LHCN-M2 (cell line): ENCODE data around the gene THSD7B. TPM values are rescaled to one million over a fixed set of nuclear protein-coding genes. Genes with fewer than 3 reads are reported as not detected.

Experiments
- DNase-seq: peaks from one replicate; pipeline ENCODE4 v3.0.0-alpha.2; 2012; ENCODE audit warnings: low read depth
- total RNA-seq: library from RNA; depleted of rRNA; stranded (reverse); fragments of >200 nt; gene quantifications from 2 replicates; pipeline ENCODE4 v1.2.3, GENCODE V29; 2014

The THSD7B gene
- total RNA-seq, 1 experiment from 2014 or later = not detected

DNA sequence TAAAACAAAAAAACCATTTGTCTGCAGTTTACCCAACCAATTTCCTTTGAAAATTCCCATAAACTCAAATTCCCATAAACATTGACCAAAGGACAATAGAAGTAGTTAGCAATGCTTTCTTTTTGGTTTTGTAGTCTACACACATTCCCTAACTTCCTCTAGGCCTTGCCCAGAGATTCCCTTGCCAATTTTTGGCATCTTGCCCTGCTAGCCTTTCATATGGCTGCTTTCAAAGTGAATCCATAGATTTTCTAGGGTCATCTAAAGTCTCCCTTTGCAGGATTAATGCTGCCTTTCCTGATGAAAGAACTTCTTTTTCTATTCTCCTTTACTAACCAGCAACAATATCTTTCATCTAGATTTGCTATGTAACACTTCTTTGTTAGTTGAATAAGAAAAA lies 33.4 kb downstream of the THSD7B start:
- no peak for DNase-seq

DNA sequence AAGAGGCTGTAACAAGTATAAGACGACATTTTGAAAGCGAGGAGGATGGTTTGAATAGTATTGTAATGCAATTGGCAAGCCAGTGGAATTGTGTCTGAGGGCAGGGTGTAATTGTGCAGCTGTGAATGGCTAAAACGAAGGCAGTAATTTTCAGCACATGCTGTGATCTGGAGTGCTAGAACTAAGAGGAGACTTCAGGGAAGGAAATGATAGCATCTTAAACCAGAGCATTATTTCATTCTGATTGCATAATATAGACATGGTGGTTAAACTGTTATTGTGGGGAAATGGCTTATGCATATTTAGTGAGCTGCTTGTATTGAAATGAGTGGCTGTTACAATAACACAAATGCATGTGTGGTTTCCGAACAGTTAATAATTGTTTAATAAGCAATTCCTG lies 36.3 kb downstream of the THSD7B start:
- DNase-seq = no peak

DNA sequence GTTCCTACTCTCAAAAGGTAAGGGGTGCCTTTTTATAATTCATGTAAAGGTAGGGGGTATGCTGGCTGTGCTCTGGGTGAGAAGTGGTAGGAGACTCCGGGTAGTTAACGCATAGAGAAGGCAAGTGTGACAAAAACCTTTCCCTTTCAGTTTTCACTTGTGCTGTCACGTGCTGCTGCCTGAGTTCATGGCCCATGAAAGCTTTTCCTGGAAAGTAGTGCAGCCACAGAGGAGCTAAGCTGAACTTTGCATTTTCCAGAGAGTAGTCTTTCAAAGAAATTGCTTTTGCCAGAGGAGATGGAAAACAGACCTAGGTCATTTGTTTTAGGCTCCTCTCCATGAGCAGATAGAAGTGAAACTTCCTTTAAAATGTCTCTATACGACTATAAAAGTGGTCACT lies 44.7 kb downstream of the THSD7B start:
- no peak for DNase-seq

DNA sequence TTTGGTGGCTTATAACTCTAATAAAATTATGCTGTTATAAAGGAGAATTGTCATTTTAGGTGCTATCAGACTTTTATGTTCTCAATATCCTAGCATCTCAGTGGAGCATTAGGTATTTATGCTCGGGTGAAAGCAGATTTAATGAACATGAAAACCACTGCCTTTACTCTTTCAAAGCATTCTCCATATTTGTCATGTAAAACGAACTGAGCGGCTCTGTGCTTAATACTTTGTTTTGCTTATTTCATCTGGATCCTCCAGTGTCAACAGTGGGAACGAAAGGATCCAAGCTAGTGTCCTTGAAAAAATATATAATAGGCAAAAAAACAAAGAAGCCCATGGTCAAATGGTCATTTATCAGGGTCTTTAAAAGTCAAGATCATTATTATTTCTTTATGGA lies 53.5 kb downstream of the THSD7B start:
- no peak for DNase-seq

DNA sequence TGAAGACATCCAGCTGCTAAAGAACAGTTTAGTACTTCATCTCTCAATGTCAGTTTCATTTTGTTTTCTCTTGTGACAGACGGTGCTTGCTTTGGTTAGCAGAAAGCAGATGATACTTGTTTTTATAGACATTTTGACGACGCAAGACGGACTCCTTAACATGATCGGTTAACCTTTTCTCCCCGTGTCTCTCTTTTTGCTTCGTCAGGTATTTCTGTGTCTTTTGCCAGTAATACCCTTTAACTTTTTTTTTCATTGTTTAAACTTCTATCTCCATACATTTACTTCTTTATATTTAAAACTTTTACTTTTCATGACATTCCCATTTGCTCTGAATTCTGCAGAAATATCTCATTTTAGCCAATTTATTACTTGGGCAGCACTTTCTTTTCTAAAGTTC lies 57.9 kb downstream of the THSD7B start:
- DNase-seq = no peak

DNA sequence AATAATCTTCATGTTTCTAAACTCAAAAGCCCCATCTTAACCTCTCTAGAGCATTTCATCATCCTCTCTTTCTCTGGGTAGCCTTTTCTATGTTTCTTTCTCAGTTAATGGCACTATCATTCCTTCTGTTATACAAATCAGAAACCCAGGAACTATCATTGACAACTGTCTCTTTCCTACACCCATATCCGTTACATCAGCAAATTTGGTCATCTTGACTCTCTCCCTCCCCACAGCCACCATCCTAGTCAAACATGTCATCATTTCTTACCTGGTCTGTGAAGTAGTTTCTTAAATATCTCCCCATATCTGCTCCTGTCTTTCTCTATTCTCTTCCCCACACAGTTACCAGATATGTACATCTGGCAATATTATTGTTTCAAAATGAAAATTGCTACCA lies 62.8 kb downstream of the THSD7B start:
- no peak for DNase-seq

DNA sequence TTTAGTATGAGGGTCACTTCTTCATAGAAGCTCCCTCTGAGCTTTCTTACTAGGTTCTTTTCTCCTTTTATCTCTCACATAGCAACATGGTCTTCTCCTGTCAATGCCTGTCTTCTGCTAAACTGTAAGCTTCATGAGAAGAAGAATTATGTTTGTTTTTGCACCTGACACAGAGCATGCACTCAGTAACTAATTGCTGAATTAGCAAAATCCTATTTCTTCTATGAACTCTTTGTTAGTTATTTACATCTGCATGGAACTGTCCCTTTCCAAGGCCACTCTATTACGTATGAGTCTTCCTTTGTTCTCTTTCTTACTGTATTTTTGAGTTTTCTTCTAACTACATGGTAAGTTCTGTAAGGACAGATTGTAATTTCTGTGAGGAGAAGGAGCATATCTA lies 63.4 kb downstream of the THSD7B start:
- DNase-seq = no peak

DNA sequence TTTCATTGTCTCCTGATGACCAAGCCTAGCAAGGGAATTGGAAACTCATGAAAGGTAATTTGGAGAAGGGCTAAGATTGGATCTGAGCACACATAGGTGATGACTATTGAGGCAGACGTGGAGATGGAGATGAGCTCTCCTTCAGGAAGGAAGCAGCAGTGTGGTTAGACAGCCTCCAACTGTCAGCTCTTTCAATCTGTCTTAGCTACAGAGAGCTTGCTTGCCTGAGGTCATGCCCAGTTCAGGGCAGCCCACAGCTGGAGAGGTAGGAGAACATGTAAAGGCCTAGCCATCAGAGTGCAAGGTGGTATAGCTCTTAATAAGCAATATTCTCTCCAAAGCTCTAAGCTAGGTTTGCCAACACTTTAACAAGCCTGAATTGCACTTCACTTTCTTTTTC lies 79.2 kb downstream of the THSD7B start:
- DNase-seq = no peak

DNA sequence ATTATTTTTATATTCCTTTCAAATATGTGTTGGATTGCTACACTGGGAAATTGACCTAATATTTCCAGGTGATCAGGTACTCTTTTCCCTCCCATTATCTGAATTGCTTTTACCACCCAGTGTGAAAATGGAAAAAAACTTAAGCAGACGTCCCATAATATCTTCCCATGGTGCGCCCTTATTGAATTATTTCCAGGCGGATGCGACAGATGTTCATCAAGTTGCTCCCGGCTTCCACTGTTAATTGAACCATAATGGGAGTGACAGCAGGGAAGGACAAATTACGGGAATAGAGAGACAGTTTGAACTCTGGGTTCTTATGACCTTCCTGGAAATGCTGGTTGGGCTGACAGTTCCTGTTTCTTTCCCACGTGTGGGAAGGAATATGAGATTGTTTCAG lies 93.3 kb downstream of the THSD7B start:
- no peak for DNase-seq

DNA sequence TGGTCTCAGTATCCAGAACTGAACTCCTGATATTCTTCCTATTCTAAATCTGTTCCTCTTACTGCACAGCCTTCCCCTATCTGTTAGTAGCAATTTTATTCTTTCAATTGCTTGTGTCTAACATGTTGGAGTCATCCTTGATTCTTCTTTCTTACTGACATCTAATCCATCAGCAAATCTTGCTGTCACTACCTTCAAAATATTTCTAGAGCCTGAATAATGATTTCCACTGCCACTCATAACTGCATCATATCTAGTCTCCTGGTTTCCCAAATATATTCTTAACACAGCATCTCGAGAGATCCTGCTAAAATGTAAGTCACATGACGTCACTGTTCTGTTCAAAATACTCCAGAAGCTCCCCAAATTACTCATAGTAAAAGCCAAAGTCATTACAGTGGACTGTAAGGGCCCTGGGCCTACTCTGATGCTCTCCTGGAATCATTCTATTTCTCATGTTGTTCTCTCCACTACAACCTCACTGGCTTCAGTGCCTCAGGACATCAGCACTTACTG lies 95.2 kb downstream of the THSD7B start:
- no peak for DNase-seq

DNA sequence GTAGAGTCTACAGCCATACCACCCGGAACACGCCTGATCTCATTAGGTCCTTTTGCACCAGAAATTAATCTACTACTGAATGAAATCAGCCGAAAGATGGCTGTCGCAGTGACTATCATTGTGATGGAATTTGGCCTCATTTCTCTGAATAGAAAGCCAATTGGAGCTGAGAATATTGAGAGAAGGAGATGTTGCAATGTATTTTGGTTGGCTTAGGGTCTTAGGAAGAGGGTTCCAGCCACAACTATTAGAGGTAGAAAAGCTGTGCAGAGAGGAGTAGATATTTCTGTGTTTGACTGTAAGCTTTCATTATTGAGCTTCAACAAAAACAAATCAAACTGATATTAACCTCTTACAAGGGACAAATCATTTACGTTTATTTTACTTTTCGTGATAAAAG lies 98.1 kb downstream of the THSD7B start:
- no peak for DNase-seq

DNA sequence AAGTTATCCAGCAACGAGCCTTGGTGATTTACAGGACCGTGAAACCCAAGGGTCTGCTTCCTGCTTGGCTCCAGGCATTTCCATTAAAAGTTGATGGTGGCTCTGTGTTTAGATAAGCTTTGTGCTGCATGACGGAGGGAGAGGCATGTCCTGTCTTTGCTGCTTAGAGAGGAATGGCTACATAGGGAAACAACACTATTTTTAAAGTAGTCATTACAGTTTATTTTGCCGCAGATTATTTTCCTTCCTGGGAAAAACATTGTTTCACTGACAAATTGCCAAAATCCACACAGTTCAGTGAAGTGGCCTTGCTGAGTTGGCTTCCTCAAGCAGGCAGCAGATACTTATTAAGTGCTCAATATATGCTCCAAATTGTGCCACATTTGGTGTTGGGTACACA lies 98.5 kb downstream of the THSD7B start:
- DNase-seq = no peak

DNA sequence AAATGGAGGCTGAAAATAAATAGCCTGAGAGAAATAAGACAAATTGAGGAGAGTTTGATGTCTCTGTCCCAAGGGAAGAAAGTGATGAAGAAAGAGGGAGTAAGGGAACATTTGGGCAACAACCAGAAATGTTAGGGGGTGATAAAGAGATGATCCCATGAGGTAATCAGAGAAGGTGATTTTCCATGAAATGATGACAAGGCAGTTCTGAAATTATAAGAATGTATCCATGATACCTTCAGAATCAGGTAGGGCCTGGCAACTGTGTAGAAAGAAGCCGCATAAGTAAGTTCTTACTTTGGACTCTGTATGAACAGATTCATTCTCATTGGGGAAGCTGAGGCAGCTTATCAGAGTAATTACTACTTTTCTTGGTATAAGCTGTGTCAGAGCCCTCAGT lies 106.1 kb downstream of the THSD7B start:
- no peak for DNase-seq

DNA sequence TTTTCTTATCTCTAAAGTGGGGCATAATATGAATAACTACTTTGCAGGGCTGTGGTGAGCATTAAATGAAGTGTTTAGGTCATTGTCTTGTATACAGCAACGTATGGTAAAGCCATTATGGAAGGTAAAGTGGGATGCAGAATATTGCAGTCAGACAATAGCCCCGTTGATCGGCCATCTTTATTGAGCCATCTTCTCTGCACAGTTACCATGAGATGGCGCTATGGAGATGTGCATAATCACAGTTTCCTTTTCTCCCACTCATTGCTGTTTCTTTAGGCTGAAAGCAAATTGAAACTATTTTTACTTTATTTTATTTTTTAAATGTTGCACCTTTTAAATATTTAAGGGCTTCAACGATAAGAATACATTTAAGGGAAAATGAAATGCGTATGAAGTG lies 108.9 kb downstream of the THSD7B start:
- no peak for DNase-seq

DNA sequence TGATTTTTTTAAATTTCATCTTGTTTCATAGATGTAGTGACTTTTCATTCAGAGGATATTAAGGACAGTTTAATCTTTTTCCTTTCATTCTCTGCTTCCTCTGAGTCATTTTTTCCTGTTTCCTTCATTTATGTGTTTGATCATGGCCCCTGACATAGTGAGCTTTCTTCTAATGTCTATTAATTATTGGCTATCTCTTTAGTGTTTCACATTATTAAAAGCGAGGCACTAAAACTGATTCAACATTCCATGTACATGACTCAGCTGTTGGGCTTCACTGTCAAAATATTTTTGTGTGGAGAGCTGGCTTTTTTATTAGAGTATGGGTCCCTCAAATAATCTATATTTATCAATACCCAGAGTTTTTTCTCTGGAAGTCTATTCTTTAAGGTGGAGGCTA lies 125.8 kb downstream of the THSD7B start:
- DNase-seq = no peak

DNA sequence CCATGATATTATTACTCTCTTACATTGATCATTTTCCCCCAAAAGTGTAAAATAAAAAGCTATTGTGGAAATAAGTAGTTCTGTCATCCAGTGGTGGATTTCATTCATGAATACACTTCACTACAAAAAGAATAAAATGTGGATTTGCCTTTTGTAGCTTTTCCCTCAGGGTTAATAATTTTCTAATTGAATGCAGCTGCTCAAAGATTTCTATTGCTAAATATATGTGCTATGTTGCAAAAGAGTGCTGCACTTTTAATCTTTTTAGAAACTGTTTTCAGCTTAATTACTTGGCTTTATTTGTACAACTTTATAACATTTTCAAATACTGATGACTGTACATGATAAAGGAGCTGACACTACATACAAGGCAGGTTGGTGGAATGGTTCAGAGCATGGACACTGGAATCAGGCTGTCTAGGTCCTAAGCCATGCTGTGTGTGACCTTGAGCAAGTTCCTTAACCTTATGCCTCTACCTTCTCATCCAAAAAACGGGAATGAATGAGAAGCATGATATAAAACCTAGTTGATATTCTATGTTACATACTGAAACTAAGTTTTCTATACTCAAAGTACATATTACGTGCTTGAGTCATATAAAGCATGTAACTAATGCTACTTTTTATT lies 128.8 kb downstream of the THSD7B start:
- no peak for DNase-seq

DNA sequence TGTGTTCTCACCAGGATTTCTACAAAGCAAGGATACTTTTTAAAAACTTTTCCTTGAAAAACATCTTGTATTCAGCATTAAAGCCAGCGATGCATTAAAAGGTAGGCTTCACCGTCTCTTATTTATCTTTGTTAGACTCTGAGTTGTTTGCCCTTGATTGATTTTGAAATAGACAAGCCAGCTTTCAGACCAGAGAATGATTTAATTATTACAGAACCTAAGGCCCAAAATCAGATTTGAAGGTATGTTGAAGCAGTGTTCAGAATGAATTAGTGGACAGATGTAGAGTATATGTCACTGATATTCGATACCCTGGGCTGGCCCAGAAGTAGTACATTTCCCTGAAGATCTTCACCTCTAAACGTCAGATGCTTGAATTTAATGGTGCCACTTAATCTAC lies 136.4 kb downstream of the THSD7B start:
- DNase-seq = no peak

DNA sequence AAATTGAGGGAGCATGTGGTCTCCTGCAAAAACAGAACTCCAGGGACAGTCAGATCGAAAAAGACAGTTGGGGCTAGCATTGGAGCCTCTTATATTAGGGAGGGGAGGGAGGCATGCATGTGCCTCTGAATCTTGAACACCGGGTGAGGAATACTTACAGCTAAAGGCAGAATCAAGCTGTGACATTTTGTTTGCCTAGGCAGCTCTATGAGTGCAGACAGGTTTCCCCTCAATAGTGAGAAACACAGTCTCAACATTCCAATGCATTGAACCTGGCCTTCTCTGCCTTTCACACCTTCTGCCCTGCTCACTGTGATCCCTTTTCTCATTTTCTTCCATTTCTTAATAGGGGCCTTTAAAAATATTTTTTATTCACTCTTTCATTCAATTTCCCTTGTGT lies 140.4 kb downstream of the THSD7B start:
- no peak for DNase-seq

DNA sequence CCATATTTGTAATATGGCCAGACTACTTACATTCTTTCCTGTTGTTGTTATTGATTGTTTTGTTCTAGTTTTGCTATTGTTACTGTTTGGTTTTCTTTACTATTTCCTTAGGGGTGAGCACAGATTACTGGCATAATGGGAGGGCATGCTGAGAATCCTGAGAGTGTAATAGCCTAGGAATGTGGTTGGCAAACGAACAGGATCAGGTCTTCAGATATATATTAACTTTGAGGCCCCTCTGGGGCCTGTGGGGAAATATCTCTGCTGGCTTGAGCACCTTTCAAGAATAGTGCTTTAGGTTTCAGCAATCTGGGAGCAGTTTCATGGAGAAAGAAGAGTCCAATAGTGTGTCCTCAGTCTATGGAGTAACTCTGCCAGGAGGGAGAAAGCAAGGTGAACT lies 144.4 kb downstream of the THSD7B start:
- no peak for DNase-seq

DNA sequence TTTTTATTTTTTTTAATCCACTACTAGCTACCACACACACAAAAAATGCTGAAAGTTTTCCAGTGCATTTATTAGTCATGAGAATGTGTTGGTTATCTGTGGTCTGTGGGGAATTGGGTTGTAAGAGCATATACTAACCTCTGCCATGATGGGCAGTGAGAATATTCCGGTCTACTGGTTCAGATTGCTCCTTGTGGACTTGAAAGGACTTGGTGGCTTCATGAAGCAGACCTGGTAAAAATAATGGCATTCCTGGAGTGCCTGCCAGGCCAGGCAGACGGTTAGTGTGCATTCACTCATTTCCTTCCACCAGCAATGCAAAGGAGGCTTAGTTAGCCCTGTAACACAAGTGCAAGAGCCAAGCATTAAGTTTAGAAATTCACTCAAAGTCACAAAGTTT lies 150.8 kb downstream of the THSD7B start:
- DNase-seq = no peak

DNA sequence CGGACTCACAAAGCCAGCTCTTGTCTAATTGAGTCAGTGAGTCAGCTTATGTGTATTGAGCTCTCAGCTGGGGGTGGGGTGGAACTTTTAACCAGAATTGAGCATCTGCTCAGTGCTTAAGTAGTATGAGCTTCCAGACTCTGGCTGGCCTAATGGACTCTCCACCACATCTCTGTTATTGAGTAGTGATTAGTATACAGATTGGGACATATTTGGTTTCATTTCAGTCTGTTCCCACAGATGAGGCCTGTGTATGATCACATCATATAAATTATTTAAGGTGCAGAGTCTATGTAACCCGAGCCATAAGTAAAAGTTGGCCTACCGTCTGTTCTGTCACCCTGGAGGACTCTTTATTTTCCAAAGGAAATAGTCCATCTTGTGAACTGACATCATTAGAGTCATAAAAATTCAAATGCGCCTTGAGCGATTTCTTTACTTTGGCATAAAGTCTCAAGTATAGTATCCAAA lies 152.1 kb downstream of the THSD7B start:
- DNase-seq = no peak

DNA sequence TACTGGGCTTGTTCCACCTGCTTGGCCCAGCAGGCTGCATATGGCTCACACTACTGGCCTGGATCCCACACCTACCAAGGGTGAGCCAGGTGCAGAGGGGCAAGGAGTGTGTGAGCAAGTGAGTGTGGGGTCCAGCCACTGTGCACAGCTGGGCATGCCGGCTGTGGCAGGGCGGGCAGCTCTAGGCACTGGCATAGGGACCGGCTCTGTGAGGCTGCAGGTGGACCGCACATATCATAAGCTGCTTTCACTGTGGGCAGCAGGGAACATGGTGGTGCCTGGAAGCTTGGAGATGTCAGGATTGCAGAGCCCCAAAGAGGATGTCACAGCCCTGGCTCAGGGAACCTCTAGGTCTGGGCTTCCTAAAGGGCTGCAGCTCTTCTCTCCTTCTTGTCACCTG lies 154.3 kb downstream of the THSD7B start:
- DNase-seq = no peak

DNA sequence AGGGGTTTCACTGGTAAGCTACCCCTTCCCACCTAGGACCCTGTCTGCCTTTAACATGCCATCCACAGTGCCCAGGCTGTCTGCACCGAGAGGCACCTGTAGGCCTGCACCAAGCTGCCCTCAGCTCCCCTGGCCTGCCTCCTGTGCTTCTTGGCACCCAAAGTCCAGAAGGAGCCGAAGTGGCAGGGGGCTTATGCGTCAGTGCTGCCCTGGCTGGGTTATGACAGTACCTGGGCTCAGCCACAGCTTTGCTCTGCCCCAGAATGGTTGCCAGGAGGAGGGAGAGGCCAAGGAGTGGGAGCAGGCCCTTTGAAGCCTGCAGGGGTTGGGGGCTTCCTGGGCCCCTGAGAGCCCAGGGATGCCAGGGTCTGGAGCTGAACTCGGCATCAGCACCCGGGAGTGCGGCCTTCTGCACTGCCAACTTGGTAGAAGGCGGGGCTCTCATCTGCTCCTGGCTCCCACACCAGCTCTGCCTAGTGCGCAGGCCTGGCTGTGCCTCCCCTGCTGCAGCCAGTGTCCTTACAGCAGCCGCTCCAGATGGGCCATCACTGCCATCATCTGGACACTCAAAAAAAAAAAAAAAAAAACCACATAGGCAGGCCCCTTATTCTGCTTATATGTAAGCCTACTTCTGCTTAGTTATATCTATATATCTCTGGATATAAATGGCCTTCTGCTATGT lies 155.4 kb downstream of the THSD7B start:
- no peak for DNase-seq

DNA sequence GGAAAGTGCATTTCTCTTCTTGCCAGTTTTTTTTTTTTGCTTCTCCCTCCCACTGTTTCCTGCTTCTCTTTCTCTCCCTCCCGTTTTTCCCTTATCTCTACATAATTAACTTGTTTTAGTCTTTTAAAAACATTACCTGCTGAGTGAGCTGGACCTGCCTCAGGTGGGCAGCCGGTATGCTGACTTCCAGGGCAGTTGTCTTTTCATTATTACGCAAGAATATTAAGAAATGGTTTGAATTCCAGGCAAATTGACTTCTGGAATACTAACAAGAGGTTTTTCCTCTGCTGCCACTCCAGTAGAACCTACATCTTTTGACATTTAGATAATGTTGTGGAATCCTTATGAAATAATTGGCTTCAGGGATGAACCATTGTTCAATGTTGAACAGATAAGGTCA lies 161.8 kb downstream of the THSD7B start:
- DNase-seq = no peak
